RWPE2 (cell line): ENCODE data around the gene IMPG1.

Experiments used
- ATAC-seq: fragments of 200-7000 bp; cut with Tn5 transposase; 3 replicates; pipeline ENCODE4 v1.9.1; 2021; ENCODE audit warnings: low read depth
- DNase-seq: peaks from one replicate; pipeline ENCODE4 v3.0.0-alpha.2; 2020; ENCODE audit warnings: low spot score
- H3K27ac ChIP-seq: fragments of 450-650 bp; 2 replicates; pipeline ENCODE4 v1.5.1; 2017; ENCODE audit warnings: mild to moderate bottlenecking; ENCODE audit not compliant: poor library complexity, severe bottlenecking
- H3K27me3 ChIP-seq: fragments of 250-450 bp; sonication (Bioruptor Pico); 2 replicates; pipeline ENCODE4 v1.5.1; 2021; ENCODE audit warnings: mild to moderate bottlenecking, moderate library complexity; ENCODE audit not compliant: insufficient read depth, poor library complexity, severe bottlenecking
- H3K36me3 ChIP-seq: fragments of 250-450 bp; sonication (Bioruptor Pico); 2 replicates; pipeline ENCODE4 v1.5.1; 2020; ENCODE audit warnings: low read depth, mild to moderate bottlenecking, moderate library complexity
- H3K4me1 ChIP-seq: fragments of 250-450 bp; sonication (Bioruptor Pico); 2 replicates; pipeline ENCODE4 v1.5.1; 2021; ENCODE audit warnings: mild to moderate bottlenecking, moderate library complexity; ENCODE audit not compliant: insufficient read depth, poor library complexity, severe bottlenecking
- H3K4me3 ChIP-seq: fragments of 250-450 bp; sonication (Bioruptor Pico); 2 replicates; pipeline ENCODE4 v1.5.1; 2021; ENCODE audit warnings: mild to moderate bottlenecking, moderate library complexity; ENCODE audit not compliant: severe bottlenecking
- H3K9me3 ChIP-seq: fragments of 250-450 bp; sonication (Bioruptor Pico); 2 replicates; pipeline ENCODE4 v1.5.1; 2021; ENCODE audit warnings: mild to moderate bottlenecking, moderate library complexity; ENCODE audit not compliant: severe bottlenecking
- TF ChIP-seq, protein P1 (sequence below): fragments of 450-650 bp; IDR thresholded peaks from one replicate; pipeline ENCODE4 v1.5.1; 2017; ENCODE audit warnings: mild to moderate bottlenecking, moderate library complexity; ENCODE audit not compliant: poor library complexity, severe bottlenecking

Gene IMPG1

DNA sequence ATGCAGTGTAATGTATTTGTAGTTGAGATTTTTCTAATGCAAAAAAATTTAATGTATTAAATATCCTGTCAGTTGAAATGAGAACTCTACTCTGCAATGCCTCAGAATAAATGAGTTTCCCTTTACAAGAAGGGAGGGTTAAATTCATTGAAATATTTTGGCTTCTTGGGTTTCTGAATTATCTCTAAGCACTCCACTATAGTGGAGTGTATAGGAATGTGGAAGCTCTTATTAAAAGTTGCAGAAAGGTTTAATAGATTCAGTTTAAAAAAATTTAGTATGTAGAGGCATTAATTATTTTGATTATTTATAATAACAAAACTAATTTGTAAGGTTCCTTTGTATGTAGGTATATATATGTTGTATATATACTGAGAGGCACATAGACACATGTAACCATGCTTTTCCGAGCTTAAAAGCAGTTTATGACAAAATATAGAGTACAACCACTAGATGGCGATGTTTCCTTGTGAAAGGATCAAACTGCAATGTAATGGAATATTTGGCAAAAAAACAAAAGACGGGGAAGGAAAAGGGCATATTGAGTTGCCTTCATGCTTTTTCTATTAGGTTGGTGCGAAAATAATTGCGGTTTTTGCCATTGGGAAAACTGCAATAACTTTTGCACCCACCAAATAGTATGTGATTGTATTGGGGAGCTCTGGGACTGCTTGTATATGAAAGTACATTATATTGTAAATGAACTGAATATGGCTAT is 179.2 kb downstream of the IMPG1 start:
- 0 out of 3 replicates have a peak, but pooled peaks have one; percentile 48 for ATAC-seq
- peaks cover 17% of the 10 kb centered on the region for H3K36me3 ChIP-seq
- H3K27me3 ChIP-seq: no peaks in the 10 kb centered on the region
- H3K9me3 ChIP-seq: no peaks in the 10 kb centered on the region
- H3K4me3 ChIP-seq: no peak overlapping the region
- TF ChIP-seq, protein P1, sequence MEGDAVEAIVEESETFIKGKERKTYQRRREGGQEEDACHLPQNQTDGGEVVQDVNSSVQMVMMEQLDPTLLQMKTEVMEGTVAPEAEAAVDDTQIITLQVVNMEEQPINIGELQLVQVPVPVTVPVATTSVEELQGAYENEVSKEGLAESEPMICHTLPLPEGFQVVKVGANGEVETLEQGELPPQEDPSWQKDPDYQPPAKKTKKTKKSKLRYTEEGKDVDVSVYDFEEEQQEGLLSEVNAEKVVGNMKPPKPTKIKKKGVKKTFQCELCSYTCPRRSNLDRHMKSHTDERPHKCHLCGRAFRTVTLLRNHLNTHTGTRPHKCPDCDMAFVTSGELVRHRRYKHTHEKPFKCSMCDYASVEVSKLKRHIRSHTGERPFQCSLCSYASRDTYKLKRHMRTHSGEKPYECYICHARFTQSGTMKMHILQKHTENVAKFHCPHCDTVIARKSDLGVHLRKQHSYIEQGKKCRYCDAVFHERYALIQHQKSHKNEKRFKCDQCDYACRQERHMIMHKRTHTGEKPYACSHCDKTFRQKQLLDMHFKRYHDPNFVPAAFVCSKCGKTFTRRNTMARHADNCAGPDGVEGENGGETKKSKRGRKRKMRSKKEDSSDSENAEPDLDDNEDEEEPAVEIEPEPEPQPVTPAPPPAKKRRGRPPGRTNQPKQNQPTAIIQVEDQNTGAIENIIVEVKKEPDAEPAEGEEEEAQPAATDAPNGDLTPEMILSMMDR: peak; percentile 78
- no peak overlapping the region for H3K27ac ChIP-seq
- no peak for DNase-seq
- H3K4me1 ChIP-seq: no peaks in the 10 kb centered on the region

DNA sequence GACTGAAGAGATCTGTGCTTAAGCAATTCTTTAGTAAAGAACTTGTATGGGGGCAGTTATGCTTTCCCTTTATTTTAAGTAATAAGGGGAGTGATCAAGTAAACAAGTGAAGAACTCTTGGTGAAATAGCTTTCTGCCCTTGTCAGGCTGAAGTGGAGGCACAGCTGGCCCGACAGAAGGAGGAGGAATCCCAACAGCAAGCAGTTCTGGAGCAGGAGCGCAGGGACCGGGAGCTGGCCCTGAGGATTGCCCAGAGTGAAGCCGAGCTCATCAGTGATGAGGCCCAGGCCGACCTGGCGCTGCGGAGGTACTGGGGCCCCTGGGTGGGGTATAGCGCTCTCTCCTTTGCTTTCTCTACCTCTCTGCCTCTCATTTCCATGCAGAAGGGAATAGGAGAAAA is 180.1 kb downstream of the IMPG1 start:
- Histone ChIP-seq H3K27me3 (no peaks in the 10 kb centered on the region), H3K4me3 (no peak overlapping the region), H3K9me3 (no peaks in the 10 kb centered on the region), H3K4me1 (no peaks in the 10 kb centered on the region), H3K27ac (no peak overlapping the region), H3K36me3 (peaks cover 17% of the 10 kb centered on the region)
- TF ChIP-seq, protein P1: no peak
- no peak for ATAC-seq
- no peak for DNase-seq

DNA sequence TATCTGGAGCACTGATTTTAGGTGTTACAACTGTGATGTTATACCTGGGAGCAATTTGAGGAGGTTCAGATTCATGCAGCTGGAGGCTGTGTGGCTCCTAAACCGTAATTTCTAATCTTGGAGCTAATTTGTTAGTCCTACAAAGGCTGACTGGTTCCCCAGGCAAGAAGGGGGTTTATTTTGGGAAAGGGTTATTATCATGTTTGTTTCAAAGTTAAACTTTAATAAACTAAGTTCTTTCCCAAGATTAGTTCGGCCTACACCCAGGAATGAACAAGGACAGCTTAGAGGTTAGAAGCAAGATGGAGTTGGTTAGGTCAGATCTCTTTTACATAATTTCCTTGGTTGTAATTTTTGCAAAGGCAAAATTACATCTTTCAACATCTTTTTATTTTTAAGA is 187.6 kb downstream of the IMPG1 start:
- H3K27me3 ChIP-seq: no peaks in the 10 kb centered on the region
- no peak overlapping the region for H3K27ac ChIP-seq
- no peak for ATAC-seq

DNA sequence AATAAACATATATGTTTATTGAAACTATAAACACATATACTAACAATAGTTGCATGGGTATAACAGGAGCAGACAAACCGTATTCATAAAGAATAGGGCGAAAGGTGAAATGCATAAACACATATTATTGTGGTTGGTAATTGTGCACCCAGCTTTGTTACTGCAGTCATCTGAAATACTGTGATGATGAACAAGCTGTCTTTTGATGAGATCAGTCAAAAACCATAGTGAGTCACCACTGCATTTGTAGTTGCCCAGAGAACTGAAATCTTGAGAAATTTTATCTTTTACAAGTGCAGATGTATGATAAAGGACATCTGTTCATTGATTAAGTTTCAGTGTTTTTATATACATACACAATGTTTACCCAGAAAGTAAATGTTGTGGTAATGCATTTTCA is 189.7 kb downstream of the IMPG1 start:
- no peak overlapping the region for H3K4me3 ChIP-seq
- H3K36me3 ChIP-seq: peaks cover 13% of the 10 kb centered on the region
- no peak overlapping the region for H3K27ac ChIP-seq
- peaks cover 4% of the 10 kb centered on the region for H3K4me1 ChIP-seq
- TF ChIP-seq, protein P1: no peak
- H3K27me3 ChIP-seq: no peaks in the 10 kb centered on the region
- peak; percentile 91 for ATAC-seq
- H3K9me3 ChIP-seq: no peaks in the 10 kb centered on the region
- no peak for DNase-seq

More for the DNA sequence above, 187.6 kb downstream of the IMPG1 start:
- Histone ChIP-seq H3K4me1 (peaks cover 4% of the 10 kb centered on the region), H3K4me3 (no peak overlapping the region), H3K9me3 (no peaks in the 10 kb centered on the region), H3K36me3 (peaks cover 12% of the 10 kb centered on the region; the same call in 1 of the 2 replicates)
- no peak for DNase-seq
- TF ChIP-seq, protein P1: no peak

DNA sequence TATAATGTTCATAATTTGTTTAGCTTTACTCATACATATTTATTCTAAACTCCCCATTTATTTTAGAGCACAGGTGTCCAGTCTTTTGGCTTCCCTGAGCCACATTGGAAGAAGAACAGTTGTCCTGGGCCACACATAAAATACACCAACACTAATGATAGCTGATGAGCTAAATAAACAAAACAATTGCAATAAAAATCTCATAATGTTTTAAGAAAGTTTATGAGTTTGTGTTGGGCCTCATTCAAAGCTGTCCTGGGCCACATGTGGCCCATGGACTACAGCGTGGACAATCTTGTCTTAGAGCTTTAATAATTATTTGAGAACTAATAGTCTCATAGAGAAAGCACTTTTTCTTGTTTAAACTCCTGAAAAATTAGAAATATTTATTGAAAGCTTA is 192.2 kb downstream of the IMPG1 start:
- no peak for DNase-seq
- TF ChIP-seq, protein P1: no peak
- Histone ChIP-seq H3K36me3 (peaks cover 18% of the 10 kb centered on the region), H3K27me3 (no peaks in the 10 kb centered on the region), H3K4me3 (no peak overlapping the region), H3K27ac (no peak overlapping the region), H3K9me3 (no peaks in the 10 kb centered on the region), H3K4me1 (peaks cover 4% of the 10 kb centered on the region)
- ATAC-seq: no peak
